ENCODE results near the gene KCNH6.

KCNH6 gene

DNA sequence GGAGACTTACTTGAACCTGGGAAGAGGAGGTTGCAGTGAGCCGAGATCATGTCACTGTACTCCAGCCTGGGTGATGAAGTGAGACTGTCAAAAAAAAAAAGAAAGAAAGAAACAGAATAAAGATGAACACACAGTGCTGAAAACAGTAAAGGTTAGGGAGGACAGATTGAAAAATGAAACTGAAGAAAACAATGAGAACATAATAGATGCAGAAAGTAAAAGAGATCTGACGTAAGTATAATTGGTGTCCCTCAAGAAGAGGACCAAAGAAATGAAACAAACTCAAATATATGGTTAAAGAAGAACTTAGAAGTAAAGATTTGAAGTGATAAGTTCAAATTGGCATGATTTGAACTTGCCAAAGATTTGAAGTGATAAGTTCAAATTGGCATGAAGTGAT, 34.3 kb downstream of the KCNH6 start:
- no peak for DNase-seq (ENCODE audit: low spot score)

DNA sequence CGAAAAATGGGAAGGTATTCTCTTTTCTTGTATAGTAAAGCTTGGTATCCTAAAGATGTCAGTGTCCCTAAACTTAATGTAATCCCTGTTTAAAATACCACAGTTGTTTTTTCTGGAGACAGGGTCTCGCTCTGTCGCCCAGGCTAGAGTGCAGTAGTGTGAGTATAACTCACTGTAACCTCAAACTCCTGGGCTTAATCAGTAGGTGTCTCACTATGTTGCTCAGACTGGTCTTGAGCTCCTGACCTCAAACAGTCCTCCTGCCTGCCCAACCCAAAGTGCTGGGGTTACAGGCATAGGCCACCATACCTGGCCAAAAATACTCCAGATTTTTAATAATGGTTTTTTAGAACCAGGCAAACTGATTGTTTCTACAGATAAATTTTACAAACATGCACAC, 35.3 kb downstream of the KCNH6 start:
- DNase-seq (ENCODE audit: low spot score) = no peak

DNA sequence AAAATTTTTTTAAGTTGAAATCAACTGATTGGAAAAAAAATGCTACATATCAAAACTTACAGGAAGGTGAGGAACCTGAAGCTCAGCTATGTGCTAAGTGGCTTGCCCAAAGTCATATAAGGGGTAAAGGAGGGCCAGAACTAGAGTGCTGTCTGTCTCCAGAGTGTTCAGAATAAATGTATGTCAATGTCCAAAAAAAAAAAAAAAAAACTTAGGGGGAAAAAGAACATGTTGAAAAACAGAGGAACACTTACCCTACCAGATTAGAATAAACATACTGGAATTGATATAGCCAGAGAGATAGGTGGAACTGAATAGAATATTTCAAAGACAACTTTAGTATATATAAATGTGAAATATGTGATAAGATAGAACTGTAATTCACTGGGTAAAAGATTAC, 38.7 kb downstream of the KCNH6 start:
- DNase-seq (ENCODE audit: low spot score) = no peak

DNA sequence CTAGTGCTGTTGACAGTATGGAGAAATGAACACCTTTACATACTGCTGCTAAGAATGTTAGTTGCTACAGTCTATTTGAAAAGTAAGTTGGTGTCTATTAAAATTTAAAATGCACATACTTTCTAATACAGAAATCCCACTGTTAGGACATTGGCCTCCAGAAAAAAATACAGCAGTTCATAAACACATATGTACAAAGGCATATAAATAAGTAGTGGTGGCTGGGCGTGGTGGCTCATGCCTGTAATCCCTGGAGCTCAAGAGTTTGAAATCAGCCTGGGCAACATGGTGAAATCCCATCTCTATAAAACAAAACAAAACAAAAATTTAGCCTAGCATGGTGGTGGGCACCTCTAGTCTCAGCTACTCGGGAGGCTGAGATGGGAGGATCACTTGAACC, 40.2 kb downstream of the KCNH6 start:
- DNase-seq (ENCODE audit: low spot score) = no peak

DNA sequence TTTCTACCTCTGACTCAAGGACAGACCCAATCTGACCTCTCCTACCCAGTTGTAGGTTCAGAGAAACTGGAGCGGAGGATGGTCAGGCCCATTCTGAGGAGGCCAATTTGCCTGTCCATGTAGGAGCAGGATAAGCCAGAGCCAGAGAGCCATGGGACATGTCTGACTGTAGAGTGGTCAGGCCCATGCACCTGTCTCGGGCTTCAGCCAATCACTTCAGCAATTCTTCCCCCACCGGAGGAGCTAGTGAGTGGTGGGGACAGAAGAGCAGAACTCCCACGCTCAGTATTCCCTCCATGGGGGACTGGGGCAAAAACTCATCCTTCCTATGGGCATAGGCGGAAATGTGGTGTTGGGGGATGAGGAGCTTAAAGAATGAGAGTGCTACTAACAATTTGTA, 41.4 kb downstream of the KCNH6 start:
- no peak for DNase-seq (ENCODE audit: low spot score)

DNA sequence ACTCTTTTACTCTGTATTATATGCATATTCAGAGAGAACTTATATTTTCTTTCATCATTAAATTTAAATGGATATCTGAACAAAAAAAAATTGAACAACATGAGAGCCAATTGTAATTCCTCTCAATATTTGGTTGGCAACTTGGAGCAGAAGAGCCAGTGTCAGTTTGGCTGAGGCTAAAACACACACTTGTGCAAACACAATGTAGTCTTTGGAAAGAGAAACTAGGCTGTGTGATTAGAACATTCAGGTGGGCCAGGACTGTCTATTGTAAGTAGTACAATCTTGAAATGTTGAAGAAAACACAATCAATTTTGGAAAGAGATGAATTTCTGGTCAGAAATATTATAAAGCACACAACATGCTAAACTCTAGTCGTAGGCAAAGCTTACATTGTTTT, 44.1 kb downstream of the KCNH6 start:
- DNase-seq (ENCODE audit: low spot score) = no peak

DNA sequence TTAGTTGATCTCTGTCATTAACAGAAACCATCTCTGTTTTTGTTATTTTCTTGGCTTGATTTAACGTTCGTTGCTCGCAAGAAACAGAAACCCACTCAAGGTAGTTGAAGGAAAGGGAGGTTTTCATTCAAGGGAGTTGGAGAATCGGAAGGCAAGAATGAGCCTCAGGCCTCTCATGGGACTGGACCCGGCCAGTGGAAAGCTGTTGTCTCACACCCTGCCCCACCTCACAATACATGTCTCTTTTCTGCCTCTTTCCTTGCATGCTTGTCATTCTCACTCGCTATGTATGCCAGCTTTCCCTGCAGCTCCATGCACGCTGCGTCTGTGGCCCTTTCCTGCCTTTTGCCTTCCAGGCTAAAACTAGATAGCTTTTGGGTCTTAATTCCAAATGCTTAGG, 45.4 kb downstream of the KCNH6 start:
- DNase-seq (ENCODE audit: low spot score) = no peak

DNA sequence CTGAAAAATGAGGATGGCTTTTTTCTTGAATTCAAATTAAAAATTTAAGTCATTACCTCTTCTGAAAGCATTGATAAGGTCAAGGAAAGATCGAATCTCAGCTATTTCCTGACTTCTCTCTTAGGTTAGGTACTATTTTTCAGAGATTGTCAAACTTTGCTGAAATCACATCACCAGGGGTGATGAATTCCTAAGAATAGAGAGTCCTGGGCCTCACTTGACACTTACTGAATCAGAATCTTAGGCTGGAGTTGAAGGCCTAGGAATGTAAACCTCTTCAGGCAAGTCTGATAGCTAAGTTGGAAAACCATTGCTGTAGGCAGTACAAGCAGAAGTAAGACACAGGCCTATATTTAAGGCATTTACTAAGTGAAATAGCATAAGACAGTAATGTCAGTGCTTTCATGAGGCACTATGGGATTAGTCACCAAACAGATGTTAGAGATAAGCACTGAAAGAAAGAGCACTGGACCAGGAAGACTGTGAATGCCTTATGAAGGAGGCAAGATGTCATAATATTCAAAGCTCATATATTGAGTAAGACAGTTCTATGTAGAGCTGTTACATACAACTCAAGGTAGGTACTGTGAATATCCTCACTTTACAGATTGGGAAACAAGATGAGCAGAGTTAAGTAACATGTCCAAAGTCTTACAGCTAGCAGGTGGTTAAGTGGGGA, 48.6 kb downstream of the KCNH6 start:
- DNase-seq (ENCODE audit: low spot score) = no peak

DNA sequence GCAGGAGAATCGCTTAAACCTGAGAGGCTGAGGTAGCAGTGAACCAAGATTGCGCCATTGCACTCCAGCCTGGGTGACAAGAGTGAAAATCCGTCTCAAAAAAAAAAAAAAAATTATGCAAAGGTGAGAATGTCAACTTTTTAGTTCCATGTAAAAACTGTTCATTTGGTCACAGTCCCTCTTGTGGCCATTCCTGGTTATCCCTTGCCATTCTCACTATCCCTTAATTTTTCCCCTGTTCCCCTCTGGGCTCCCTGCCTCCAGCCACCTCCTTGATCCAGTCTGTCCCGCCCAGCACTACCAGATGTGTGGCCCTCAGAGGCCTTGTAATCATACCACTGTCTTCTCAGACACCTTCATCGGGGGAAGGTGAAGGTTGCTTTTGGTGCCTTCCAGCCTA, 50.5 kb downstream of the KCNH6 start:
- DNase-seq (ENCODE audit: low spot score) = no peak

DNA sequence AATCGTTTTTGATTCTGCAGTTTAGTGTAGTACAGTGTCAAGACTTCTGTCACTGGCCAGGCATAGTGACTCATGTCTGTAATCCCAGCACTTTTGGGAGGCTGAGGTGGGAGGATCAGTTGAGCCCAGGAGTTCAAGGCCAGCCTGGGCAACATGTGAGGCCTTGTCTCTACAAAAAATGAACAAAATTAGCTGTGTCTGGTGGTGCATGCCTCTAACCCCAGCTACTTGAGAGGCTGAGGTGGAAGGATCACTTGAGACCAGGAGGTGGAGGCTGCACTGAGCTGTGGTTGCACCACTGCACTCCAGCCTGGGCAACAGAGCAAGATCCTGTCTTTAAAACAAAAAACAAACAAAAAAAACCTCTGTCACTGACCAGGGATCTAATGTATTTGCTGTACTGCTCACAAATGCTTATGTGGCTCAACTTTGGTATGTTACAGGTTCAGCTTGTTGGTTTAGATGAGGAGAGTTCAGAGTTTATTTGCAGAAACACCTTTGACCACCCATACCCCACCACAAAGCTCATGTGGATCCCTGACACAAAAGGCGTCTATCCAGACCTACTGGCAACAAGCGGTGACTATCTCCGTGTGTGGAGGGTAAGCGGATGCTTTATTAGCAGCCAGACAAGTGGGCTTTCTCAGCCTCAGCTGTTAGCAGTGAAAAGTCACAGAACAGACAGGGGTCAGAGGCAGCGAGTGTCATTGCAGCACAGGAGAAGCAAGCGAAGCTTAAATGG, 55.0 kb downstream of the KCNH6 start:
- no peak for DNase-seq (ENCODE audit: low spot score)

DNA sequence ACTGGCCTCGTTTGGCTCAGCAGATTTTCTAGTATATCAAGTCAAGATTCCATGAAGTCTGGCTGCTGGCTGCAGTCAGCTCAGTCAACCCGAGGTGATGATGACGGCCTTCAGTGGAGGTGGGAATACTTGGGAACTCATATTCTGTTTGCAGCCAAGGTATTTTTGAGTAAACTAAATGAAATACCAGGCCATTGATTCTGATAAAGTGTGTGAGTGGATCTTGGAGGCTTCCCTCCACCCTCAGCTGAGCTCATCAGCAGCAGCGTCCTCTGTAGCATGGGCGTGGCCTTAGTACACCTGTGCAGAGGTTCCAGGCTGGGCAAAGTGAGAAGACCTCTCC, 55.6 kb downstream of the KCNH6 start:
- DNase-seq (ENCODE audit: low spot score) = no peak

DNA sequence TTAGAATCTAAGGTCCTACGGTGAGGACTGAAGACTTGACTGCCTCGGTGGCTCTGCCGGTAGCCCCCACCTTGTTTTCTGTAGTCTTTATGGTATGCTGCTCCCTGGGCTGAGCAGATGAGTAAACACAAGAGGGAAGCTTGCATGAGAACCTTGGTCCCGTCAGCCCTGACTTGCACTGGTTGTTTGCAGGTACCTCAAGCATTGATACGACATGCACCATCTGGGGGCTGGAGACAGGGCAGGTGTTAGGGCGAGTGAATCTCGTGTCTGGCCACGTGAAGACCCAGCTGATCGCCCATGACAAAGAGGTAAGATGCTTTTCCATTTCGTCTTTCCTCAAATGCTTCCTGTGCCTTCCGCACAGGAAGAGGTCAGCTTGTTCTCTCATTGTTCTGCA, 56.5 kb downstream of the KCNH6 start:
- no peak for DNase-seq (ENCODE audit: low spot score)

DNA sequence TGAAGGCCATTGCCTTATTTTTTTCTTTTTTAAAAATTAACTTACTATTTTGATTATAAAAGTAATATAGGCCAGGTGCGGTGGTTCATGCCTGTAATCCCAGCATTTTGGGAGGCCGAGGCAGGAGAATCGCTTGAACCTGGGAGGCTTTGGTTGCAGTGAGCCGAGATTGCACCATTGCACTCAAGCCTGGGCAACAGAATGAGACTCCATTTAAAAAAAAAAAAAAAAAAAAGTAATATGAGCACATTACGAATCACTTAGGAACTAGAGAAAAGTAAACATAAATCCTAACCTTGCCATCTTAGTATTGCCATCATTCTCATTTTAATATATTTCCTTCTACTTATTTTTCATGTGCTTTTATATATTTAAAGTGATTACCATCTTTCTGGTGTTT, 64.6 kb downstream of the KCNH6 start:
- DNase-seq (ENCODE audit: low spot score) = no peak

DNA sequence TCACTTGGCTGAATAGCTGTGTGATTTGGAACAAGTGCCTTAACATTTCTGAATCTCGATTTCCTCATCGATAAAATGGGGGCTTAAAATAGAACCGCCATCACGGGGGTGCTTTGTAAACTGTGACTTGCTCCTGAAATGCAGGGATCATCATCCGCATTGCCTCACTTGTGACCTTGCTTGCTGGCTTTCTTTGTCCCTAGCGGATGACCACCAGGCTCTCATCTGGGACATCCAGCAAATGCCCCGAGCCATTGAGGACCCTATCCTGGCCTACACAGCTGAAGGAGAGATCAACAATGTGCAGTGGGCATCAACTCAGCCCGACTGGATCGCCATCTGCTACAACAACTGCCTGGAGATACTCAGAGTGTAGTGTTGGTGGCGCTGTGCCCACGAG, 65.6 kb downstream of the KCNH6 start:
- no peak for DNase-seq (ENCODE audit: low spot score)

DNA sequence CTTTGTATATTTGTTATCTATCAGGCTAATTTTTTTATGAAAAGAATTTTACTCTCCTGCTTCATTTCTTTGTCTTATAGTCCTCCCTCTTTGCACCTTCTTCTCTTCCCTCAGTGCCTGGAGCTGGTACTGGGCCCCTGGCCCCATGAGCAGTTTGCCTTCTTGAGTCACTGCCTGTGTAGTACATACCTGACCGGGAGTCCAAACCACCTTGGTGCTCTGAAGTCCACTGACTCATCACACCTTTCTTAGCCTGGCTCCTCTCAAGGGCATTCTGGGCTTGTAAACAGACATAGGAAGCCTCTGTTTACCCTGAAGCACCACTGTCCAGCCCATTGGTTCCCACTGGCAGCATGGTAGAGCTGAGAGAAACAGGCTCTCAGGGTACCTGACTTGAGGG, 66.5 kb downstream of the KCNH6 start:
- DNase-seq (ENCODE audit: low spot score) = no peak

DNA sequence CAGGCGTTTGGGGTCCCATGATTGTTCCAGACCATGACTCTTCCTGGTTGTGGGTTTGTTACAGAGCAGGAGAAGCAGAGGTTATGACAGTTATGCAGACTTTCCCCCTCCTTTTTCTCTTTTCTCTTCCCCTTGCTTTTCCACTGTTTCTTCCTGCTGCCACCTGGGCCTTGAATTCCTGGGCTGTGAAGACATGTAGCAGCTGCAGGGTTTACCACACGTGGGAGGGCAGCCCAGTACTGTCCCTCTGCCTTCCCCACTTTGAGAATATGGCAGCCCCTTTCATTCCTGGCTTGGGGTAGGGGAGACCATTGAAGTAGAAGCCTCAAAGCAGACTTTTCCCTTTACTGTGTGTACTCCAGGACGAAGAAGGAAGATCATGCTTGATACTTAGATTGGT, 69.6 kb downstream of the KCNH6 start:
- DNase-seq (ENCODE audit: low spot score) = no peak

DNA sequence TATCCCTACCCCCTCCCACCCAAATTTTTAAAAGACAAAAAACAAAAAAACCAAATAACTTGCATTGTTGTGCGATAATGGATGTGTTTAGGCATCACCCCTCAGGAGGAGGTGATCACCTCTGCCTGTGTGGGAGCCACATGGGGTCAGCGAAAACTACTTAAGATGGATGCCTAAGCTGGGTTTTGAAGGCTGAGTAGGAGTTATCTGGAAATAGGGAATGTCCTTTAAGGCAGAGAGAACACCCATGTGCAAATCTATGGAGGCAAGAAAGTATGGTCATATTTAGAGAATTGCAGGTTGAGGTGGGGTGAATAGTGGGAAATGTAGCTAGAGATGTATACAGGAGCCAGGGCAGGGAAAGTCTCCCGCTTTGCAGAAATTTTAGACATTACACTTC, 72.0 kb downstream of the KCNH6 start:
- no peak for DNase-seq (ENCODE audit: low spot score)

All from germinal center (tissue), 1 donor.